ENCODE results near the gene ANKRD12. TPM values are rescaled to one million over a fixed set of nuclear protein-coding genes. Genes with fewer than 3 reads are reported as not detected.

ANKRD12 gene
- total RNA-seq, 1 donor from 2014 or later = 53.3 TPM

- no peak for DNase-seq (ENCODE audit: low spot score, unreplicated experiment)
- Mint-ChIP-seq H3K27ac (no peak overlapping the region), H3K9me3 (ENCODE audit: low read depth) (no peaks in the 10 kb centered on the region), H3K4me3 (ENCODE audit: low read depth) (no peak overlapping the region), H3K36me3 (ENCODE audit: insufficient read depth) (peaks cover 22% of the 10 kb centered on the region), H3K27me3 (no peaks in the 10 kb centered on the region), H3K4me1 (ENCODE audit: low read depth) (peaks cover 2% of the 10 kb centered on the region)
- TF ChIP-seq CTCF (IDR thresholded peaks at IDR 0.05; ENCODE audit: unreplicated experiment) = no peak
Measured at GRCh38 chr18:9120796-9121195, 15.8 kb upstream of the ANKRD12 start.

- Mint-ChIP-seq H3K27me3 (no peaks in the 10 kb centered on the region), H3K4me1 (ENCODE audit: low read depth) (no peaks in the 10 kb centered on the region), H3K27ac (no peak overlapping the region), H3K36me3 (ENCODE audit: insufficient read depth) (peaks cover 28% of the 10 kb centered on the region), H3K9me3 (ENCODE audit: low read depth) (no peaks in the 10 kb centered on the region), H3K4me3 (ENCODE audit: low read depth) (no peak overlapping the region)
- no peak for DNase-seq (ENCODE audit: low spot score, unreplicated experiment)
- TF ChIP-seq CTCF (IDR thresholded peaks at IDR 0.05; ENCODE audit: unreplicated experiment) = no peak
Measured at GRCh38 chr18:9123520-9123919, 13.1 kb upstream of the ANKRD12 start.

- TF ChIP-seq CTCF (IDR thresholded peaks at IDR 0.05; ENCODE audit: unreplicated experiment) = no peak
- no peaks in the 10 kb centered on the region for H3K27me3 Mint-ChIP-seq
- no peaks in the 10 kb centered on the region for H3K9me3 Mint-ChIP-seq (ENCODE audit: low read depth)
- no peak overlapping the region for H3K27ac Mint-ChIP-seq
- H3K36me3 Mint-ChIP-seq (ENCODE audit: insufficient read depth) = peaks cover 31% of the 10 kb centered on the region
- H3K4me3 Mint-ChIP-seq (ENCODE audit: low read depth) = no peak overlapping the region
- no peaks in the 10 kb centered on the region for H3K4me1 Mint-ChIP-seq (ENCODE audit: low read depth)
- DNase-seq (ENCODE audit: low spot score, unreplicated experiment) = no peak
Measured at GRCh38 chr18:9124824-9125223, 11.8 kb upstream of the ANKRD12 start.

GRCh38 chr18:9126337-9126736, 10.2 kb upstream of the ANKRD12 start:
- H3K9me3 Mint-ChIP-seq (ENCODE audit: low read depth) = no peaks in the 10 kb centered on the region
- no peak for TF ChIP-seq CTCF (IDR thresholded peaks at IDR 0.05; ENCODE audit: unreplicated experiment)
- no peak for DNase-seq (ENCODE audit: low spot score, unreplicated experiment)
- H3K36me3 Mint-ChIP-seq (ENCODE audit: insufficient read depth) = peaks cover 31% of the 10 kb centered on the region
- no peaks in the 10 kb centered on the region for H3K27me3 Mint-ChIP-seq
- no peak overlapping the region for H3K27ac Mint-ChIP-seq
- no peak overlapping the region for H3K4me3 Mint-ChIP-seq (ENCODE audit: low read depth)
- no peaks in the 10 kb centered on the region for H3K4me1 Mint-ChIP-seq (ENCODE audit: low read depth)

- TF ChIP-seq CTCF (IDR thresholded peaks at IDR 0.05; ENCODE audit: unreplicated experiment) = no peak
- H3K4me3 Mint-ChIP-seq (ENCODE audit: low read depth) = no peak overlapping the region
- H3K27ac Mint-ChIP-seq = no peak overlapping the region
- no peak for DNase-seq (ENCODE audit: low spot score, unreplicated experiment)
- peaks cover 9% of the 10 kb centered on the region for H3K4me1 Mint-ChIP-seq (ENCODE audit: low read depth)
- no peaks in the 10 kb centered on the region for H3K27me3 Mint-ChIP-seq
- no peaks in the 10 kb centered on the region for H3K9me3 Mint-ChIP-seq (ENCODE audit: low read depth)
- H3K36me3 Mint-ChIP-seq (ENCODE audit: insufficient read depth) = peaks cover 26% of the 10 kb centered on the region
Measured at GRCh38 chr18:9130195-9130594, 6.4 kb upstream of the ANKRD12 start.

Measured in progenitor cell of endocrine pancreas (in vitro differentiated cells).